HFF-Myc (cell line): ENCODE measurements around the gene CDH23.

ENCODE experiments used
- DNase-seq: peaks from one replicate; pipeline ENCODE4 v3.0.0-alpha.2; 2011; ENCODE audit warnings: low read depth; ENCODE audit errors: extremely low read depth
- H3K4me3 ChIP-seq: replicated peaks from 2 replicates; pipeline ENCODE4 v1.5.1; 2011; ENCODE audit warnings: low read depth, mild to moderate bottlenecking, control low read depth, low read length
- CTCF ChIP-seq: IDR thresholded peaks from 2 replicates; pipeline ENCODE4 v1.5.1; 2012; ENCODE audit warnings: mild to moderate bottlenecking, low read depth, low read length, control low read depth; ENCODE audit errors: missing control alignments

Gene CDH23

GRCh38 chr10:71413581-71413980, 16.9 kb downstream of the CDH23 start:
- no peak overlapping the region for H3K4me3 ChIP-seq
- TF ChIP-seq CTCF, result no peak
- no peak for DNase-seq

- no peak for DNase-seq
- no peak overlapping the region for H3K4me3 ChIP-seq
- TF ChIP-seq CTCF, result no peak
Observed at GRCh38 chr10:71414359-71414758, 17.6 kb downstream of the CDH23 start.

- no peak for TF ChIP-seq CTCF
- no peak overlapping the region for H3K4me3 ChIP-seq
Observed at GRCh38 chr10:71419002-71419540, 22.4 kb downstream of the CDH23 start.

GRCh38 chr10:71419750-71420149, 23.0 kb downstream of the CDH23 start:
- no peak overlapping the region for H3K4me3 ChIP-seq
- DNase-seq, result no peak
- TF ChIP-seq CTCF, result no peak

More at GRCh38 chr10:71419002-71419540, 22.4 kb downstream of the CDH23 start:
- DNase-seq, result no peak

- no peak for DNase-seq
- TF ChIP-seq CTCF, result no peak
- H3K4me3 ChIP-seq, result no peak overlapping the region
Observed at GRCh38 chr10:71421075-71421434, 24.3 kb downstream of the CDH23 start.

- no peak for TF ChIP-seq CTCF
- no peak for DNase-seq
- no peak overlapping the region for H3K4me3 ChIP-seq
Observed at GRCh38 chr10:71423250-71423649, 26.5 kb downstream of the CDH23 start.

- no peak for DNase-seq
- no peak overlapping the region for H3K4me3 ChIP-seq
- TF ChIP-seq CTCF, result no peak
Observed at GRCh38 chr10:71423901-71424300, 27.2 kb downstream of the CDH23 start.
